GM12878 (cell line): ENCODE measurements around the gene RALB.

ENCODE experiments used
- CBFB ChIP-seq: IDR thresholded peaks from 2 replicates; pipeline ENCODE4 v1.6.1; 2016; ENCODE audit warnings: antibody characterized with exemption, low read depth
- CHD4 ChIP-seq: fragments of 200-600 bp; sonication (generic); IDR thresholded peaks from 2 replicates; pipeline ENCODE4 v1.6.1; 2016; ENCODE audit warnings: mild to moderate bottlenecking
- FOS ChIP-seq: IDR thresholded peaks from 3 replicates; pipeline ENCODE4 v1.6.1; 2011; ENCODE audit warnings: borderline replicate concordance; ENCODE audit not compliant: insufficient read length; ENCODE audit errors: extremely low read depth
- KAT2A ChIP-seq: conservative IDR thresholded peaks from 2 replicates; pipeline ENCODE4 v1.6.1; 2011; ENCODE audit warnings: low read depth, low read length; ENCODE audit not compliant: control insufficient read depth
- NFXL1 ChIP-seq: fragments of 450-650 bp; IDR thresholded peaks from 2 replicates; pipeline ENCODE4 v1.6.1; 2017; ENCODE audit warnings: antibody characterized with exemption, mild to moderate bottlenecking, borderline replicate concordance
- NR2C2 ChIP-seq: IDR thresholded peaks from 2 replicates; pipeline ENCODE4 v1.6.1; 2011; ENCODE audit warnings: borderline replicate concordance, low read depth; ENCODE audit not compliant: control insufficient read depth, insufficient read length
- POLR2AphosphoS5 ChIP-seq: IDR thresholded peaks from 2 replicates; pipeline ENCODE4 v1.6.1; 2011; ENCODE audit warnings: mild to moderate bottlenecking, low read length, inconsistent platforms
- RAD21 ChIP-seq: IDR thresholded peaks from 2 replicates; pipeline ENCODE4 v1.6.1; 2011; ENCODE audit warnings: mild to moderate bottlenecking, low read depth, low read length, moderate library complexity; ENCODE audit not compliant: insufficient read depth
- SIN3A ChIP-seq: IDR thresholded peaks from 2 replicates; pipeline ENCODE4 v1.6.1; 2012; ENCODE audit warnings: low read depth, low read length, improper control_type of control experiment
- TF ChIP-seq, protein P1 (sequence below), 3 experiments: IDR thresholded peaks in 2 of 3; conservative IDR thresholded peaks in 1 of 3; 2 replicates each; pipeline ENCODE4 v1.5.1; 2011; ENCODE audit warnings: low read depth in 3 of 3, low read length in 3 of 3, mild to moderate bottlenecking in 3 of 3, control low read depth in 2 of 3, moderate library complexity in 2 of 3, inconsistent platforms in 1 of 3, mixed read lengths in 1 of 3; ENCODE audit not compliant: control insufficient read depth in 2 of 3, insufficient read depth in 1 of 3; ENCODE audit errors: extremely low read depth in 1 of 3
- TF ChIP-seq, protein P2 (sequence below): IDR thresholded peaks from 2 replicates; pipeline ENCODE4 v1.6.1; 2011; ENCODE audit warnings: low read depth, mild to moderate bottlenecking, low read length, moderate library complexity, borderline replicate concordance; ENCODE audit errors: extremely low read depth
- TF ChIP-seq, protein P3 (sequence below): fragments of 450-650 bp; conservative IDR thresholded peaks from 2 replicates; pipeline ENCODE4 v1.6.1; 2017; ENCODE audit warnings: mild to moderate bottlenecking, moderate library complexity

DNA sequence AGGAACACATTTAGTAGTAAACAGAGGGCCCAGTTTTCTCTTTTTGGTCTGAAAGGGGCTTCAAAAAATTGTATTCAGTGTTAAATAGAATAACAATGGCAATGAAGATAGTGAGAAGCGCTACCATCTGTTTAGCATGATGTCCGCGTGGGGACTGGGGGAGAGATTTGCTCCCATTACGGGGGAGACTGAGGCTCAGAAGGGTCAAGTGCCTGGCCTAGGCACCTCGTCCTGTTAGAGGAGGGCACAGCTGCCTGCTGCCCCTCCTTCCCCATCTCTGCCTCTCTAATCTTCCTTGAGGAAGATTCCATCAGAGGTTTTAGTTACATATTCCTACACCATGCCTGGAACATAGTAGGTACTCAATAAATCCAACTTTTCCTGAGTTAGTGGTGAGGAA lies 19.4 kb upstream of the RALB start:
- TF ChIP-seq NFXL1 (no peak), FOS (no peak), CBFB (no peak), KAT2A (no peak), NR2C2 (no peak), POLR2AphosphoS5 (no peak), RAD21 (no peak), SIN3A (no peak), CHD4 (no peak)
- TF ChIP-seq, protein P1, sequence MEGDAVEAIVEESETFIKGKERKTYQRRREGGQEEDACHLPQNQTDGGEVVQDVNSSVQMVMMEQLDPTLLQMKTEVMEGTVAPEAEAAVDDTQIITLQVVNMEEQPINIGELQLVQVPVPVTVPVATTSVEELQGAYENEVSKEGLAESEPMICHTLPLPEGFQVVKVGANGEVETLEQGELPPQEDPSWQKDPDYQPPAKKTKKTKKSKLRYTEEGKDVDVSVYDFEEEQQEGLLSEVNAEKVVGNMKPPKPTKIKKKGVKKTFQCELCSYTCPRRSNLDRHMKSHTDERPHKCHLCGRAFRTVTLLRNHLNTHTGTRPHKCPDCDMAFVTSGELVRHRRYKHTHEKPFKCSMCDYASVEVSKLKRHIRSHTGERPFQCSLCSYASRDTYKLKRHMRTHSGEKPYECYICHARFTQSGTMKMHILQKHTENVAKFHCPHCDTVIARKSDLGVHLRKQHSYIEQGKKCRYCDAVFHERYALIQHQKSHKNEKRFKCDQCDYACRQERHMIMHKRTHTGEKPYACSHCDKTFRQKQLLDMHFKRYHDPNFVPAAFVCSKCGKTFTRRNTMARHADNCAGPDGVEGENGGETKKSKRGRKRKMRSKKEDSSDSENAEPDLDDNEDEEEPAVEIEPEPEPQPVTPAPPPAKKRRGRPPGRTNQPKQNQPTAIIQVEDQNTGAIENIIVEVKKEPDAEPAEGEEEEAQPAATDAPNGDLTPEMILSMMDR (IDR thresholded peaks at IDR 0.05 in 2 of 3, conservative IDR thresholded peaks at IDR 0.05 in 1 of 3; ENCODE audit: control insufficient read depth in 2 of 3, extremely low read depth in 1 of 3, insufficient read depth in 1 of 3, low read depth in 3 of 3, low read length in 3 of 3): no peak
- TF ChIP-seq, protein P2, sequence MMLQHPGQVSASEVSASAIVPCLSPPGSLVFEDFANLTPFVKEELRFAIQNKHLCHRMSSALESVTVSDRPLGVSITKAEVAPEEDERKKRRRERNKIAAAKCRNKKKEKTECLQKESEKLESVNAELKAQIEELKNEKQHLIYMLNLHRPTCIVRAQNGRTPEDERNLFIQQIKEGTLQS: no peak
- TF ChIP-seq, protein P3, sequence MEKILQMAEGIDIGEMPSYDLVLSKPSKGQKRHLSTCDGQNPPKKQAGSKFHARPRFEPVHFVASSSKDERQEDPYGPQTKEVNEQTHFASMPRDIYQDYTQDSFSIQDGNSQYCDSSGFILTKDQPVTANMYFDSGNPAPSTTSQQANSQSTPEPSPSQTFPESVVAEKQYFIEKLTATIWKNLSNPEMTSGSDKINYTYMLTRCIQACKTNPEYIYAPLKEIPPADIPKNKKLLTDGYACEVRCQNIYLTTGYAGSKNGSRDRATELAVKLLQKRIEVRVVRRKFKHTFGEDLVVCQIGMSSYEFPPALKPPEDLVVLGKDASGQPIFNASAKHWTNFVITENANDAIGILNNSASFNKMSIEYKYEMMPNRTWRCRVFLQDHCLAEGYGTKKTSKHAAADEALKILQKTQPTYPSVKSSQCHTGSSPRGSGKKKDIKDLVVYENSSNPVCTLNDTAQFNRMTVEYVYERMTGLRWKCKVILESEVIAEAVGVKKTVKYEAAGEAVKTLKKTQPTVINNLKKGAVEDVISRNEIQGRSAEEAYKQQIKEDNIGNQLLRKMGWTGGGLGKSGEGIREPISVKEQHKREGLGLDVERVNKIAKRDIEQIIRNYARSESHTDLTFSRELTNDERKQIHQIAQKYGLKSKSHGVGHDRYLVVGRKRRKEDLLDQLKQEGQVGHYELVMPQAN: no peak
